Fibroblast of lung (primary cell): Measurements from ENCODE around the gene GOLT1B. TPM values are rescaled to one million over a fixed set of nuclear protein-coding genes. Genes with fewer than 3 reads are reported as not detected.

Source experiments
- DNase-seq, 2 donors: peaks; one replicate each; pipeline versions ENCODE4 v3.0.0 to v3.0.0-alpha.2; 2010; ENCODE audit warnings: low read depth in 2 of 2
- H2AFZ ChIP-seq: 2 replicates; pipeline ENCODE4 v1.5.1; 2012; ENCODE audit warnings: low read length, control low read depth, inconsistent platforms
- H3K27ac ChIP-seq: 2 replicates; pipeline ENCODE4 v1.5.1; 2011; ENCODE audit warnings: low read length, control low read depth; ENCODE audit not compliant: insufficient read depth
- H3K27me3 ChIP-seq: 2 replicates; pipeline ENCODE4 v1.5.1; 2011; ENCODE audit warnings: mild to moderate bottlenecking, low read length; ENCODE audit not compliant: control insufficient read depth, insufficient read depth
- H3K36me3 ChIP-seq: 2 replicates; pipeline ENCODE4 v1.5.1; 2011; ENCODE audit warnings: low read length; ENCODE audit not compliant: control insufficient read depth, insufficient read depth
- H3K4me1 ChIP-seq: 2 replicates; pipeline ENCODE4 v1.5.1; 2011; ENCODE audit warnings: low read length; ENCODE audit not compliant: control insufficient read depth, insufficient read depth; ENCODE audit errors: extremely low read depth
- H3K4me2 ChIP-seq: 2 replicates; pipeline ENCODE4 v1.5.1; 2011; ENCODE audit warnings: low read length, control low read depth; ENCODE audit not compliant: insufficient read depth; ENCODE audit errors: extremely low read depth
- H3K4me3 ChIP-seq, 4 experiments: fragments of 200-600 bp in 1 of 4; sonication (generic) in 1 of 4; replicated peaks in 1 of 4; 2 replicates each; pipeline ENCODE4 v1.5.1; 2011 to 2016; ENCODE audit warnings: low read length in 4 of 4, low read depth in 3 of 4, mild to moderate bottlenecking in 3 of 4, control low read depth in 2 of 4, inconsistent platforms in 1 of 4, mixed read lengths in 1 of 4; ENCODE audit not compliant: insufficient read depth in 1 of 4; ENCODE audit errors: control extremely low read depth in 1 of 4
- H3K79me2 ChIP-seq: 2 replicates; pipeline ENCODE4 v1.5.1; 2012; ENCODE audit warnings: mild to moderate bottlenecking, low read length, inconsistent platforms; ENCODE audit not compliant: control insufficient read depth, insufficient read depth
- H3K9ac ChIP-seq: 2 replicates; pipeline ENCODE4 v1.5.1; 2011; ENCODE audit warnings: mild to moderate bottlenecking, low read length, control low read depth; ENCODE audit not compliant: insufficient read depth
- H3K9me3 ChIP-seq: 2 replicates; pipeline ENCODE4 v1.5.1; 2012; ENCODE audit warnings: low read depth, low read length; ENCODE audit not compliant: control insufficient read depth, insufficient read depth
- H4K20me1 ChIP-seq: 2 replicates; pipeline ENCODE4 v1.5.1; 2011; ENCODE audit warnings: low read length; ENCODE audit not compliant: control insufficient read depth, insufficient read depth; ENCODE audit errors: extremely low read depth
- CTCF ChIP-seq, 2 donors: IDR thresholded peaks in 1 of 2; conservative IDR thresholded peaks in 1 of 2; 1 replicate in 1 of 2; 2 replicates in 1 of 2; pipeline ENCODE4 v1.5.1; 2011 to 2012; ENCODE audit warnings: low read length in 2 of 2, control low read depth in 1 of 2, inconsistent platforms in 1 of 2, low read depth in 1 of 2, mild to moderate bottlenecking in 1 of 2
- EZH2 ChIP-seq: IDR thresholded peaks from 2 replicates; pipeline ENCODE4 v1.5.1; 2012; ENCODE audit warnings: low read length, control low read depth, mild to moderate bottlenecking; ENCODE audit errors: missing control alignments
- polyA minus RNA-seq: library from RNA; depleted of rRNA, polyadenylated mRNA; stranded (reverse); fragments of >200 nt; gene quantifications from 2 replicates; pipeline ENCODE4 v1.2.3, GENCODE V29; 2011; ENCODE audit warnings: low replicate concordance
- polyA plus RNA-seq, 2 donors: library from polyadenylated mRNA; depleted of rRNA in 1 of 2; stranded (reverse) in 1 of 2; unstranded in 1 of 2; fragments of >200 nt; gene quantifications; 2 replicates each; pipeline ENCODE4 v1.2.1, GENCODE V29; 2011 to 2012; ENCODE audit warnings: missing spikeins in 1 of 2
- total RNA-seq: library from RNA; depleted of rRNA; stranded (reverse); fragments of >200 nt; gene quantifications from 2 replicates; pipeline ENCODE4 v1.2.1, GENCODE V29; 2014

GOLT1B gene
- total RNA-seq (38.8 and 41.3 TPM in 2 replicates), polyA plus RNA-seq (45.4 and 56.8 TPM in 2 replicates), polyA minus RNA-seq (2.8 and 8.1 TPM in 2 replicates)
- 70.7 and 86.5 TPM in 2 replicates for polyA plus RNA-seq (2012)

- Histone ChIP-seq H3K4me1 (peaks cover 2% of the 10 kb centered on the region), H3K27ac (peak within 1 kb of the TSS; percentile 98), H3K36me3 (peaks cover 3% of the 10 kb centered on the region), H3K9me3 (no peaks in the 10 kb centered on the region), H4K20me1 (no peaks in the 10 kb centered on the region), H3K4me2 (peak within 1 kb of the TSS; percentile 92), H2AFZ (peak within 1 kb of the TSS; percentile 57), H3K79me2 (peaks cover 78% of the 10 kb centered on the region), H3K9ac (peak within 1 kb of the TSS; percentile 99), H3K27me3 (no peaks in the 10 kb centered on the region), H3K4me3 (peak within 1 kb of the TSS; percentile 88 to 94 (median 92))
- TF ChIP-seq CTCF (conservative IDR thresholded peaks at IDR 0.05 in 1 of 2, IDR thresholded peaks at IDR 0.05 in 1 of 2; ENCODE audit: low read depth in 1 of 2, low read length in 2 of 2) (no peak), EZH2 (no peak)
- peak; percentile 97 to 99 for DNase-seq
Measured at GRCh38 chr12:21501258-21502163, at the start of gene GOLT1B, which contains the start of gene RECQL. Gene GOLT1B, plus strand, starts transcription at chr12:21501789. Its CDS starts 135 bp downstream, at chr12:21501924. Gene RECQL, minus strand, starts transcription at chr12:21501635. Its CDS starts 2,065 bp downstream, at chr12:21499570.

GRCh38 chr12:21453312-21453852 lies 48.2 kb upstream of the GOLT1B start:
- Histone ChIP-seq H3K9me3 (no peaks in the 10 kb centered on the region), H3K4me1 (no peaks in the 10 kb centered on the region), H2AFZ (no peak overlapping the region)

More at GRCh38 chr12:21453312-21453852, 48.2 kb upstream of the GOLT1B start:
- no peaks in the 10 kb centered on the region for H4K20me1 ChIP-seq
- H3K36me3 ChIP-seq, result no peaks in the 10 kb centered on the region
- TF ChIP-seq CTCF (conservative IDR thresholded peaks at IDR 0.05 in 1 of 2, IDR thresholded peaks at IDR 0.05 in 1 of 2; ENCODE audit: low read depth in 1 of 2, low read length in 2 of 2) (no peak), EZH2 (no peak)
- H3K4me3 ChIP-seq, result no peak overlapping the region
- H3K27me3 ChIP-seq, result no peaks in the 10 kb centered on the region
- no peak for DNase-seq
- H3K27ac ChIP-seq, result no peak overlapping the region
- H3K4me2 ChIP-seq, result no peak overlapping the region
- no peak overlapping the region for H3K9ac ChIP-seq
- H3K79me2 ChIP-seq, result no peaks in the 10 kb centered on the region
